NCI-H2107 (cell line): Measurements from ENCODE around the gene CCDC144A.
"Not testable (repeated sequence)": the region's sequence is repeated elsewhere in the genome, so short reads cannot be mapped to it uniquely, and the experiment has no call there.

Experiments used
- DNase-seq: peaks from one replicate; lab custom pipeline; 2025; lab: John Stamatoyannopoulos, UW

CCDC144A gene

DNA sequence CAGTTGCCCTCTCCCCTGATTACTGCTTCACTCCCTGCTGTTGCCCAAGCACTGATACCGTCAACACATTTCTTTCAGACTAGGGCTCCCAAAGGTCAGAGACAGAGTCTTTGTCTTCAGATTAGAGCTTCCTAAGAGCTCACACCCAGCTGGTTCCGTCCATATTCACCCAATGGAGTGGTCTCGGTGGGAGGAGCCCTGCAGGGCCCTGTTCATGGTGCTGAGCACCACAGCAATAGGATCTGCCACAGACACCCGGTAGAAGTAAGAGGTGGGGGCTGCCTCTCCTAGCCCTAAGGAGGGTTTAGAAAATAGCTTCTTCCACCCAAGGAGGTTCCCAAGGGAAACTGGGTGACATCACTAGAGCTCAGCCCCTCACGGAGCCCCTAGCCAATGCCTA is 128.3 kb downstream of the CCDC144A start:
- no peak for DNase-seq

DNA sequence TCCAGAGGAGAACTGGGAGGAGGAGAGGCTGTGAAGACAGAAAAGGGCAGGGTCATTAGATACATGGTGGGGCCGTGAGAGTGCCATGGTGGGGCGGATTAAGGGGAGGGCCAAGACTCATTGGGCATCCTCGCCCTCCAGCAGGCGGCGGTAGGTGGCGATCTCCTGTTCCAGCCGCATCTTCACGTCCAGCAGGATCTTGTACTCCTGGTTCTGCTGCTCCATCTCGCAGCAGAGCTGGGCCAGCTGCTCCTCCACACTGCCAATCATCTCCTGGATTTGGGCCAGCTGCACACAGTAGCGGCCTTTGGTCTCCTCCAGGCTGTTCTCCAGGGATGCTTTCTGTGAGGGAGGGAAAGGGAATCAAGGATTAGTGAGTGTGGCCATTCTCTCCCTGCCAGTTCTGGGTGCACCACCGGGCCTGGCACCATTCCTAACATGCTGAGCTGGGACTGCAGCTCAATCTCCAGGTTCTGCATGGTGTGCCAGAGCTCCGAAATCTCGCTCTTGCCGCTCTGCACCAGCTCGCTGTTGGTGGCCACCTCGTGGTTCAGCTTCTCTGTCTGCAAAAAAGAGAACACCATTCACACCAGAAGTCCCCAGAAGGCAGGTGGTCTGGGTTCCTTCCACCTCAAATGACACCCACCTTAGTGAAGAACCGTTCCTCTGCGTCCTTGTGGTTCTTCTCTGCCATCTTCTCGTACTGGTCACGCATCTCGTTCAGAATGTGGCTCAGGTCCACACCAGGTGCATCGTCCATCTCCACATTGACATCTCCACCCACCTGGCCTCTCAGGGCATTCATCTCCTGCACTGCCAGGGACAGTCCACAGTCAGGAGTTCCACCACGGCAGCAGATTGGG is 129.0 kb downstream of the CCDC144A start:
- no peak for DNase-seq

- DNase-seq, result no peak
Measured at GRCh38 chr17:16820161-16820877, 130.3 kb downstream of the CCDC144A start.

GRCh38 chr17:16820979-16821543 is 131.0 kb downstream of the CCDC144A start:
- DNase-seq, result no peak

- DNase-seq, result not testable (repeated sequence)
Measured at GRCh38 chr17:16822133-16822532, 132.1 kb downstream of the CCDC144A start.

DNA sequence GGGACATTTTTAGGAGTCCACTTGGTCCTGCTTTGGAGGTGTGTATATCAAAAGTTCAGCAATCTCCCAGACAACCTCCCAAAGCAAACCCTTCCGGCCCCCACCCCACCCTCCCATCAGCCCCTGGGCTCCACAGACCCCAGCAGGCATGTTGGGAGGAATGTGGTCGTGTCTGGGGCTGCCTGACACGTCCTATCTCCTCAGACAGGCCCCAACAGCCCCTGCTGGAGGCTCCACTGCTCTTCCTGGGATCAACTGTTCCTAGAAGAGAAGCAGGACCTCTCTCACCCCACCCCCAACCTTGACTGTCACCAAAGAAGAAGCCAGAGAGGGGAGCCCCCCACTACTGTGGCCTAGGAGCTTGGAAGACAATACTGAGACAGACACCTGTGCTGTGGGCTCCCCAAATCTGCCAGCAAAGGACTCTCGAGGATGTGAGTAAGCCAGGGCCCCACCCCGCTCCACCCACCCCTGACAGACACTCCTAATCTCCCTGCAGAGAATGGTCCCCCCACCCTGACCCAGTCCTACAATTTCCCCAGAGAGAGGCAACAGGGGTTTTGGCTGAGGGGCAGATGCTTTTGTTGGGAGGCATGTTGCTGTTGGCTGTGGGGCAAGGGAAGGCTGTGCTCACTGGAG is 133.8 kb downstream of the CCDC144A start:
- DNase-seq, result not testable (repeated sequence)
